ENCODE results near the gene EEF2. TPM values are rescaled to one million over a fixed set of nuclear protein-coding genes. Genes with fewer than 3 reads are reported as not detected.

The EEF2 gene
- polyA plus RNA-seq, 1 donor from 2014 or later, result 716 TPM

DNA sequence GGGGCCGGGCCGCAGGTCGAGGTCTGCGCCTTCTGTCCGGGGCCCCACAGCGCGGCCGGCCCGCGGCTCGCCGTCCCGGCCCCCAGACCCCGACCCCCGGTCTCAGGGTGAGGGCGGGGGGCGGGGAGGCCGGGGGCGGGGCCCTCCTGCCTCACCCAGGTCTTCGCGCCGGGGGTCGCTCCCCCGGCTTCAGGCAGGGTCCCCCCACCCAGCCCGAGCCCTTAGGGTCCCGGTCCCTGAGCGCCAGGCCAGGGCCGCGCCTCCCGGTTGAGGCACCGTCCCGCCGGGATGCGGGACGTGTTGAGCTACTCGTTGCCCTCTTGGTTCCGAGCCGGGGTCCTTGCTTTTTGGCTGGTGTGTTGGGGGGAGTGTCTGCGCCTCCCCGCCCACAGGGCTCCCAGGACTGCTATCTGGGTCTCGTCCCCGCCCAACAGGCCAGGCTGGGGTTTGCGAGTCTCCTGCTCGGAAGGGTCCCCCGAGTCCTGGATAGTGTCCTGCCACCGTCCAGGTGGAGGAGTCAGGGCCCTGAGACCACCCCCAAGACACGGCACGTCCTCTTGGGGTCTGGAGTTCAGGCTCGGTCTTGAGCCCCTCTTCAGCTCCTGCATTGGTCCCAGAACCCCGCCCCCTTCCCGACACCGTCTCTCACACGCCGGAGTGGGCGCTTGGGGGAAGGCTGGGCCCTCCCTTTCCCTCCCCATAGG, 22.7 kb upstream of the EEF2 start:
- Histone ChIP-seq H3K9ac (ENCODE audit: low read length) (peak overlapping the region; percentile 85), H3K9me3 (ENCODE audit: low read length) (no peaks in the 10 kb centered on the region), H2AFZ (ENCODE audit: low read depth, low read length) (no peak overlapping the region), H3K4me2 (ENCODE audit: low read length) (peak overlapping the region; percentile 68), H3K36me3 (ENCODE audit: insufficient read depth, low read length) (no peaks in the 10 kb centered on the region), H3F3A (ENCODE audit: insufficient read depth, low read length, poor library complexity, severe bottlenecking) (no peaks in the 10 kb centered on the region), H3K4me3 (ENCODE audit: low read length) (peak overlapping the region; percentile 96), H3K27ac (ENCODE audit: low read length) (peak overlapping the region; percentile 31), H3K27me3 (ENCODE audit: insufficient read depth, low read depth, low read length) (no peaks in the 10 kb centered on the region), H3K79me2 (replicated peaks; ENCODE audit: insufficient read depth, low read length) (peaks cover 40% of the 10 kb centered on the region), H4K20me1 (ENCODE audit: insufficient read depth) (peaks cover 15% of the 10 kb centered on the region), H3K9me2 (ENCODE audit: insufficient read depth, low read length) (no peaks in the 10 kb centered on the region)
- no peak for TF ChIP-seq MXI1 (conservative IDR thresholded peaks at IDR 0.05; ENCODE audit: poor library complexity, severe bottlenecking)
- TF ChIP-seq POLR2AphosphoS5 (IDR thresholded peaks at IDR 0.05), result no peak
- no peak for TF ChIP-seq EZH2 (IDR thresholded peaks at IDR 0.05; ENCODE audit: borderline replicate concordance, insufficient read depth, low read length, poor library complexity, severe bottlenecking)
- TF ChIP-seq TAF1 (IDR thresholded peaks at IDR 0.05; ENCODE audit: low read depth), result no peak
- no peak for TF ChIP-seq EP300 (conservative IDR thresholded peaks at IDR 0.05; ENCODE audit: poor library complexity, severe bottlenecking)
- no peak for TF ChIP-seq RAD21 (conservative IDR thresholded peaks at IDR 0.05)
- TF ChIP-seq CTCF (IDR thresholded peaks at IDR 0.05; ENCODE audit: poor library complexity, severe bottlenecking), result no peak
- no peak for TF ChIP-seq SMC3 (conservative IDR thresholded peaks at IDR 0.05; ENCODE audit: poor library complexity)
- TF ChIP-seq, protein P1, sequence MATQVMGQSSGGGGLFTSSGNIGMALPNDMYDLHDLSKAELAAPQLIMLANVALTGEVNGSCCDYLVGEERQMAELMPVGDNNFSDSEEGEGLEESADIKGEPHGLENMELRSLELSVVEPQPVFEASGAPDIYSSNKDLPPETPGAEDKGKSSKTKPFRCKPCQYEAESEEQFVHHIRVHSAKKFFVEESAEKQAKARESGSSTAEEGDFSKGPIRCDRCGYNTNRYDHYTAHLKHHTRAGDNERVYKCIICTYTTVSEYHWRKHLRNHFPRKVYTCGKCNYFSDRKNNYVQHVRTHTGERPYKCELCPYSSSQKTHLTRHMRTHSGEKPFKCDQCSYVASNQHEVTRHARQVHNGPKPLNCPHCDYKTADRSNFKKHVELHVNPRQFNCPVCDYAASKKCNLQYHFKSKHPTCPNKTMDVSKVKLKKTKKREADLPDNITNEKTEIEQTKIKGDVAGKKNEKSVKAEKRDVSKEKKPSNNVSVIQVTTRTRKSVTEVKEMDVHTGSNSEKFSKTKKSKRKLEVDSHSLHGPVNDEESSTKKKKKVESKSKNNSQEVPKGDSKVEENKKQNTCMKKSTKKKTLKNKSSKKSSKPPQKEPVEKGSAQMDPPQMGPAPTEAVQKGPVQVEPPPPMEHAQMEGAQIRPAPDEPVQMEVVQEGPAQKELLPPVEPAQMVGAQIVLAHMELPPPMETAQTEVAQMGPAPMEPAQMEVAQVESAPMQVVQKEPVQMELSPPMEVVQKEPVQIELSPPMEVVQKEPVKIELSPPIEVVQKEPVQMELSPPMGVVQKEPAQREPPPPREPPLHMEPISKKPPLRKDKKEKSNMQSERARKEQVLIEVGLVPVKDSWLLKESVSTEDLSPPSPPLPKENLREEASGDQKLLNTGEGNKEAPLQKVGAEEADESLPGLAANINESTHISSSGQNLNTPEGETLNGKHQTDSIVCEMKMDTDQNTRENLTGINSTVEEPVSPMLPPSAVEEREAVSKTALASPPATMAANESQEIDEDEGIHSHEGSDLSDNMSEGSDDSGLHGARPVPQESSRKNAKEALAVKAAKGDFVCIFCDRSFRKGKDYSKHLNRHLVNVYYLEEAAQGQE (IDR thresholded peaks at IDR 0.05; ENCODE audit: borderline replicate concordance), result no peak

GRCh38 chr19:4007021-4007835, 22.0 kb upstream of the EEF2 start, which contains the start of gene PIAS4:
PIAS4 (plus strand) TSS chr19:4007736; CDS start chr19:4007761, 25 bp downstream.
- H3K79me2 ChIP-seq (replicated peaks; ENCODE audit: insufficient read depth, low read length), result peaks cover 35% of the 10 kb centered on the region
- H4K20me1 ChIP-seq (ENCODE audit: insufficient read depth), result peaks cover 14% of the 10 kb centered on the region
- H3K4me3 ChIP-seq (ENCODE audit: low read length), result peak within 1 kb of the TSS; percentile 96
- H3K4me2 ChIP-seq (ENCODE audit: low read length), result peak within 1 kb of the TSS; percentile 68
- H3K36me3 ChIP-seq (ENCODE audit: insufficient read depth, low read length), result no peaks in the 10 kb centered on the region
- peak within 1 kb of the TSS; percentile 93 for H3K9ac ChIP-seq (ENCODE audit: low read length)
- peak within 1 kb of the TSS; percentile 94 for H3K27ac ChIP-seq (ENCODE audit: low read length)
- peak within 1 kb of the TSS; percentile 94 for H2AFZ ChIP-seq (ENCODE audit: low read depth, low read length)
- no peaks in the 10 kb centered on the region for H3K27me3 ChIP-seq (ENCODE audit: insufficient read depth, low read depth, low read length)
- no peaks in the 10 kb centered on the region for H3K9me3 ChIP-seq (ENCODE audit: low read length)
- no peaks in the 10 kb centered on the region for H3F3A ChIP-seq (ENCODE audit: insufficient read depth, low read length, poor library complexity, severe bottlenecking)
- no peaks in the 10 kb centered on the region for H3K9me2 ChIP-seq (ENCODE audit: insufficient read depth, low read length)
- no peak for TF ChIP-seq EZH2 (IDR thresholded peaks at IDR 0.05; ENCODE audit: borderline replicate concordance, insufficient read depth, low read length, poor library complexity, severe bottlenecking)
- TF ChIP-seq EP300 (conservative IDR thresholded peaks at IDR 0.05; ENCODE audit: poor library complexity, severe bottlenecking), result peak; percentile 74
- TF ChIP-seq, protein P1 (IDR thresholded peaks at IDR 0.05; ENCODE audit: borderline replicate concordance), result peak; percentile 86
- TF ChIP-seq POLR2AphosphoS5 (IDR thresholded peaks at IDR 0.05), result peak; percentile 87
- TF ChIP-seq MXI1 (conservative IDR thresholded peaks at IDR 0.05; ENCODE audit: poor library complexity, severe bottlenecking), result peak; percentile 92
- TF ChIP-seq SMC3 (conservative IDR thresholded peaks at IDR 0.05; ENCODE audit: poor library complexity), result peak; percentile 63
- peak; percentile 45 for TF ChIP-seq RAD21 (conservative IDR thresholded peaks at IDR 0.05)
- peak; percentile 84 for TF ChIP-seq TAF1 (IDR thresholded peaks at IDR 0.05; ENCODE audit: low read depth)
- peak; percentile 48 for TF ChIP-seq CTCF (IDR thresholded peaks at IDR 0.05; ENCODE audit: poor library complexity, severe bottlenecking)

All from neural cell (in vitro differentiated cells).